GM19397 (cell line): ENCODE results near the gene IP6K1.
"Not testable (repeated sequence)": the region's sequence is repeated elsewhere in the genome, so short reads cannot be mapped to it uniquely, and the experiment has no call there.

Experiments used
- ATAC-seq: cut with Tn5 transposase; IDR thresholded peaks from one replicate; pipeline ENCODE4 v1.9.1; 2021; ENCODE audit warnings: mild to moderate bottlenecking, moderate library complexity; ENCODE audit not compliant: unreplicated experiment

The IP6K1 gene

DNA sequence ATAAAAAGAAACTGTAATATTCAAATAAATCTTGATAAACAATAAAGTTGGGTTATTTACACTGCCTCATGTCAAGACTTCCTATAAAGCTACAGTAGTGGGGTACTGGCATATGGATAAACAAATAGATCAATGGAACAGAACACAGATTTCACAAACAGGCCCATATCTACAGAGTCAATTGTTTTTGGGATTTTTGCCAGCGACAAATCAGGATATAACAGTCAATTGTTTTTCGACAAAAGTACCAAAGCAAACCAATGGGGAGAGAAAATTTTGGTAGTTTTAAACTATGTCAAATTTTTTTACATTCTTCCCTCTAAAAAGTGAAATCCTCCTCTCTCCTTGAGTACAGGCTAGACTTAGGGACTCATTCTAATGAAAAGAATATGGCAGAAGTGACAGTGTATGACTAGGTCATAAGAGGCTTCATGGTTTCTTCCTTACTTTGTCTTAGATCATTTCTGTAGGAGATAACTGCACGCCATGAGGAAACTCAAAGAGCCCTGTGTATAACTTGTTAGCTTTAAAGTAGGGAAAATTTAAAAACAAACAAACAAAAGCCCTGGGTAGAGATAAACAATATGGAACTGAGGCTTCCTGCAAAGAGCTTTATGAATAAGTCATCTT is 16.9 kb downstream of the IP6K1 start:
- ATAC-seq: no peak

DNA sequence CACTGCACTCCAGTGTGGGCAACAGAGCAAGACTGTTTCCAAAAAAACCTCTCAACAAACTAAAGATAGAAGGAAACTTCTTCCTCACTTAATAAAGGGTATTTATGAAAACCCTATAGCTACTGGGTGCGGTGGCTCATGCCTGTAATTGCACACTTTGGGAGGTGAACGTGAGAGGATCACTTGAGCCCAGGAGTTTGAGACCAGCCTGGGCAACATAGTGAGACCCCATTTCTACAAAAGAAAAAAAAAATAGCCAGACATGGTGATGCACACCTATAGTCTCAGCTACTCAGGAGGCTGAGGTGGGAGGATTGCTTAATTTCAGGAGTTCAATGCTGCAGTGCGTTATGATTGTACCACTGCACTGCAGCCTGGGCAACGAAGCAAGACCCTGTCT is 22.4 kb downstream of the IP6K1 start:
- ATAC-seq: no peak

DNA sequence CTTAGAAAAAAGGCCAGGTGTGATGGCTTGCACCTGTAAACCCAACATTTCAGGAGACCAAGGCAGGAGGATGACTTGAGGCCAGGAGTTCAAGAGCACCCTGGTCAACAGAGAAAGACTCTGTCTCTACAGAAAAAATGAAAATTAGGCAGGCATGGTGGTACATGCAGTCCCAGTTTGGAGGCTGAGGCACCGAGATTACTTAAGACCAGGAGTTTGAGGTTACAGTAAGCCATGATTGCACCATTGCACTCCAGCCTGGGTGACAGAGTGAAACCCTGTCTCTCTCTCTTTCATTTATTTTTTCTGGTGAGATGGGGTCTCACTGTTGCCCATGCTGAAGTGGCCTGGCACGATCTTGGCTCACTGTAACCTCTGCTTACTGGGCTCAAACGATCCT is 24.7 kb downstream of the IP6K1 start:
- ATAC-seq: no peak

DNA sequence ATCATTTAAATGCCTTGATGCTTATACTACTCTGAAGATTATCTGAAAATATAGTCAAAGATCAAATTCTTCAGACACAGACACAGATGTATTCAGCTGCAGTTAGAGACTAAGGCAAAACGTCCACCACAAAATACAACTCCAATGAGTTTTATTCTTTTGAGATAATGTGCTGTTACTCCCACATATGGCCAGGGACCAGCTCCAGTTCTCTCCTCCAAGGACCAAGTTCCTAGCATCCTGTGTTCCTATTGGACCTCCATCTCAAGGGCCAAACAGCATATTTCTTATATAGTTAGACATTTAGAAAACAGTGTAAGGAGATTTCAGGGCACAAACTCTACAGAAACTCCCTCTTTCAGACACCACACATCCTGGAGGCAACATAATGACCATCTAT is 27.1 kb downstream of the IP6K1 start:
- no peak for ATAC-seq

DNA sequence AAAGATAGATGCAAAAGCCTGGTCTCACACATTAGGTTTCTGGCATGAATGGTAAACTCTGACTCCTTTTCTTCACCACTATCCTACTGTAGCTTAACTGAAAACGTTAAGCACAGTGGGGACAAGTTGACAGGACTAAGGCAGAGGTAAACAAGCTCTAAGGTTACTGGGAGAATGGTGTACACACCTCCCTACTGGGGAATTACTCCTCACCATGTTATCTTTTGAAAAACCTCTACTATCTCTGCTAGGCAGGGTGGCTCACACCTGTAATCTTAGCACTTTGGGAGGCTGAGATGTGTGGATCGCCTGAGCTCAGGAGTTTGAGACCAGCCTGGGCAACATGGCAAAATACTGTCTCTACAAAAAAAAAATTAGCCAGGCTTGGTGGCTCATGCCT is 29.1 kb downstream of the IP6K1 start:
- ATAC-seq: no peak

DNA sequence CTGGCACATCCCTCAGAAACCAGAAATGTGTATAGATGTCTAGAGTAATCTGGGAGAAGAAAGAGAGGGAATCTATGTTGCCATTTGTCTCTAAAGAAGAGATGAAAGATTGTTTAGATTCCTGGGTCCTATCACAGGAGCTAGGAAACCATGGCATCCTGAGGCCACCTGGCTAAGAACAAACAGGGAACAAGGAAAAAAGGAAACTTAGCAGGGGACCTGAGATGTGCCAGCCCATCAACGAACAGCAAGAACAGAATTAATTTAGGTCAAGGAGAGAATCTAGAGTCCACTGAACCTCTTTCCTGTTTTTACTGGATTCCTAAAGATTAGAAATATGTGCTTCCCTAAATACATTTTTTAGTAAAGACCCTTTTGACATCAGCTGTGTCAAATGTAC is 30.3 kb downstream of the IP6K1 start:
- no peak for ATAC-seq

DNA sequence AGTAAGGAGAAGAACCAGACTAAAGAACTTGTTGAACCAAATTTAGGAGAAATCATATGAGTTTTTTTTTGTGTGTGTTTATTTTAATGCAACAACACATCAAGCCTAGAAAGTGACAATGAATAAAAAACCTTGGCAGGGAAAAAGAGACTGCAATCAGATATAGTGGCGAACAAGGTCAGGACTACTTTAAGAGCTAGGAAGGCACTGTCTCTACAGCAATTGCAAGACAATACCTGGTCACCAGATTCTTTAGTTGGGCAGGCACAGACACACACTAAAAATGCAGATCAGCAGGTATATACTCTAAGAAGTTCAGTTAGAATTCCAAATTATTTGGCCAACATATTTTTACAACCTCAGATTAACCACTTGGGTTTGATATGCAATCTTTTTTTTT is 31.8 kb downstream of the IP6K1 start:
- ATAC-seq: no peak

DNA sequence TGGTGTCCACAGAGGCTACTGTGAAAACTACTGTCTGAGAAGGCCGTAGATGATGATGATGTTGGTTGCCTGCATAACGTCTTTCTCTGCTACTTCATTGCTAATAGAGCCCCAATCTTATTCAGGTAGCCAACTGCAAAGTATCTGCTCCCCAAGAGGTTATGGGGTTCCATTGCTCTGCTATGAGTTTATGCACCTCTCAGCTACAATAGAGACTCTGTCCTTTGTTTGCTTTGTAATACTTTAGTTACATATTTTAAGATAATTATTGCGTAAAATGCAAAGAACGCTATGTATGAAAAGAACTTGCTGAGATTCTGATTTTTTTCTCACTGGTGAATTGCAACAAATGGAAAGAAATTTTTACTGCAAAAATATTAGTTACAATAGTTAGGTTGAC is 34.8 kb downstream of the IP6K1 start:
- ATAC-seq: no peak

DNA sequence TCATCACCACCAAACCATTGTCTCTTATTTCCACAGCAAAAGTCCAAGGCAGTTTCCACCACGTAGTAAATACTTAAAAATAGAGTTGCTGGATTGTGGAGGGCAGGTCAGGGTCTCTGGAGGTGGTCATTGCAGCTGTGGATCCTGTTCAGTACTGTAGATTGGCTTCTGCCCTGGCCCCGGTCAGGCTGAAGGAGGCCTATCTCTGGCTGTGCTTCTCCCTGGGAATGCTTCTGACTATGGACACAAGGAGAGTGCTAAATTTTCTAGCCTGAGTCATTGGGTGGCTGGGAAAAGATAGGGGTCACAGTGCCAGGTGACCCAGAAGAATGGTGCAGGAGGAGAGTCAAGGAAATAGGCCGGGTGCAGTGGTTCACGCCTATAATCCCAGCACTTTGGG is 36.3 kb downstream of the IP6K1 start:
- ATAC-seq: no peak

DNA sequence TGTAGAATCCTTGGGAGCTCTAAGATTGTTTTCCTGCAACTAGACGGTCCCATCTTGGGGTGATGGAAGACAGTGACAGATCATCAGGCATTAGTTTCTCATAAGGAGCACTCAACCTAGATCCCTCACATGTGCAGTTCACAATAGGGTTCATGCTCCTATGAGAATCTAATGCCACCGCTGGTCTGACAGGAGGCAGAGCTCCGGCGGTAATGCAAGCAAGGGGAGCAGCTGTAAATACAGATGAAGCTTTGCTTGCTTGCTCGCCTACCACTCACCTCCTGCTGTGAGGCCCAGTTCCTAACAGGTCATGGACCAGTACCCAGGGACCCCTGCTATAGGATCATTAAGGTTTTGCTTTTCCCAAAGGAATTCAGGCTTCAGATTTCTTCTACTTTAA is 37.5 kb downstream of the IP6K1 start:
- ATAC-seq: not testable (repeated sequence)

DNA sequence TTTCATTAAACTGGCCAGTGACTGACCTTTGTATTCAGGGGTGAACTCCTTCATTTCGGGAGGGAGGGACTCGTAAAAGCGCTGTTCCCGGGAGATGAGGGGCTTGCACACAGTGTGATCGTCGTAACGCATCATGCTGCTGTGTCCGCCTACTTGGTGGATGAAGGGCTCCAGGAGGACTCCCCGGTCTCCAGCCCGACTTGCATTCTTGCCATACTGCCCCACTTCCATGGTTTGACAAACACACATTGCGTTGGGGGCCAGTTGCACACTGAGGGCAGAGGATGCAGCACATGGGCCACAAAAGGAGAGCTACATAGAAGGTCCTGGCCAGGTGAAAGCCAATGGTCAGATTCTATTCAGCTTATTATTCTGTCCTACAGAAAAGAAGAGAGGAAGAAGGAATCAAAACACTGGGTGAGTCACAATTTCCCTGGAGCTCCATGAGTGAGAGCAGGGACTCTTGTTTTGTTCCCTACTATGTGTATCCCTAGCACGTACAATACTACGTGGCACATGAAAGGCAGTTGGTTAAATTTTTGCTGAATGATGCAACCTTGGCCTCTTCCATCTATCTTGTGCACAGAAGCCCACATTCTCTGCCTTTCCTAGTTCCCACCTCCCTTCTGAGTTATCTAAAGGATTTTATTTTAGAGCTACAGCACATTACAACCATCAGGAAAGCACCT is 38.4 kb downstream of the IP6K1 start:
- ATAC-seq: no peak

DNA sequence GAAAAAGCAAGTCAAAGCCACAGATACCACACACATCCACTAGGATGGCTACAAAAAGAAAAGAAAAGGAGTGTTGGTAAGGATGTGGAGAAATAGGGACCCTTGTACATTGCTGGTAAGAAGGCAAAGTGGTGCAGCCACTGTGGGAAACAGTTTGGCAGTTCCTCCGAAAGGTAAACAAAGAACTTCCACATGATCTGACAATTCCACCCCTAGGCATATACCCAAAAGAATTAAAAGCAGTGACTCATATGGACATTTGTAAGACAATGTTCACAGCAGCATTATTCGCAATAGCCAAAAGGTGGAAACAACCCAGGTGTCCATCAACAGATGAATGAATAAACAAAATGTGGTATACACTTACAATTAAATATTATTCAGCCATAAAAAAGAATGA is 40.4 kb downstream of the IP6K1 start:
- no peak for ATAC-seq

DNA sequence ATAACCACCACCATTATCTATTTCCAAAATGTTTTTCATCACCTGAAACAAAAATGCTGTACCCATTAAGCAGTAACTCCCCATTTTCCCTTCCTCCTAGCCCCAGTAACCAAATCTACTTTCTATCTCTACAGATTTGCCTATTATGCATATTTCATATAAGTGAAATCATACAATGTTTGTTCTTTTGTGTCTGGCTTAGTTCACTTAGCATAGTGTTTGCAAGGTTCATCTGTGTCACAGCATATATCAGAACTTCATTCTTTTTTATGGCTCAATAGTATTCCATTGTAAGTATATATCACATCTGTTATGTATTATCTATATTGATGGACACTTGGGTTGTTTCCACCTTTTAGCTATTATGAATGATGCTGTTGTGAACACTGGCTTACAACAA is 45.9 kb downstream of the IP6K1 start:
- ATAC-seq: no peak

DNA sequence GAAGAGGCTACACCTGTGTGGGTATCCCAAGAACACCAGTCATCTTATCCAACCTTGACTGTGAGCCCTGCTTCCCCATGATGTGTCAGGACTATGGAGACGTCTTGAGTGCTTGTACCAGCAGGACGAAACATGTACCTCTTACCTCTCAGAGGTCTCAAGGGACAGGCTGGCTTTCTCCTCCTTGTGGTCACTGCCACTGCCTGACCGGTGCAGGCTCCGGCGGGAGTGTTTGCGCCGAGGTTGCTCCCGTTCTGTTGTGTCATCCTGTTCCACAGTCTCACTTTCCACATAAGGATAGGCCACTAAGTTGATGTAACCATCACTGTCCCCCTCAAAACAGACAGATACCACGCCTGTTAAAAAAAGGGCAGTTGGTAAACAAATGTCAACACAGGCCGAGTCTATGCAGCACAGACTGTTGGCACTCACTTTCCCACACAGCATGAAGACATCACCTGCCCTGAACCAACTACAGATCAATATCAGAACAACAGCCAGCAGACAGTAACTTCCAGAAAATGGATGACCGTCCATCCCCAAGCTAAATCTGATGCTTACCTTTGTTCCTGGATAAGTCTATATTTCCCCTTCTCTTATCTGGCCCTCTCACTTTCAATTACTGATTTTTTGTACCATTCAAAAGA is 48.2 kb downstream of the IP6K1 start:
- ATAC-seq: no peak

DNA sequence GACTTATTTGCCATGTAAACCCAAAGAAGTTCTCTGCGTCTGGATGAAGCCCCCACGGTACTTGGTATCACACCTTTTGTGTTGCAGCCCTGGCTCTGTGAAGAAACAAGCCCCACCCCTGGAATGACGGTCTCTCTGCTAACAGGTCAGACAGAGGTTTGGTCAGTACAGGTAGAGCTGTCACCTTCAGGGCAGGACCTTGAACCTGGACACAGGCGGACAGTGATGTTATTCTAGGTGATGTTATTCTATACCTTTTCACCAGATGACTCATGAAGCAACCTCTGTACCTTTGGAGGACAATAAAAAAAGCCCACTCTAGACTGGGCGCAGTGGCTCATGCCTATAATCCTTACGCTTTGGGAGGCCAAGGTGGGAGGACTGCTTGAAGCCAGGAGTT is 51.6 kb downstream of the IP6K1 start:
- ATAC-seq: no peak

DNA sequence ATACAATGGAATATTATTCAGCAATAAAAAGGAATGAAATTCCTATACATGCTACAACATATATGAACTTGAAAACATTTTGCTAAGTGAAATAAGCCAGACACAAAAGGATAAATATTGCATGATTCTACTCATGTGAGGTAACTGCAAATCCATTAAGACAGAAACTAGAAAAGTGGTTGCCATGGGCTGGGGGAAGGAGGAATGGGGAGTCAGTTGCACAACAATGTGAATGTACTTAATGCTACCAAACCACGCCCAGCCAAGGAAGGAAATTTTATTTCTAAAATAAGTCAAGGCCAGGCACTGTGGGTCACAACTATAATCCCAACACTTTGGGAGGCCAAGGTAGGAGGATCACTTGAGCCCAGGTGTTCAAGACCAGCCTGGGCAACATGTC is 52.8 kb downstream of the IP6K1 start:
- ATAC-seq: no peak

DNA sequence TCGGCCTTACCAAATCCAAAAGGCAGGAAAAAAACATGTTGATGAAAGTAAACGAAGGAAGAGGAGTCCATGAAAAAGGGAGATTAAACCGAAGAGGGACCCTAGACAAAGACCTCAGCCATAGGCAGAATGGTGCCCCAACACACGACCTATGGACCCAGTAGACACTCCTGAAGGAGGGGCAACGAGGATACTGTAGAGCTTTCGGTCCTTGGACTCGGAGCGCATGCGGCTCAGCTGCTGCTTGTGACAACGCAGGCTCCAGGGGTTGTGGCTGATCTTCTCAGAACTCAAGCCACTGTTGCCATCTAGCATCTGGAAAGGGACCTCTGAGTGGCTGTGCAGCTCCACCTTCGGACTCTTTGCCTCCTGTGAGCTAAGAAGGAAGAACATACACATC is 53.7 kb downstream of the IP6K1 start:
- ATAC-seq: no peak

DNA sequence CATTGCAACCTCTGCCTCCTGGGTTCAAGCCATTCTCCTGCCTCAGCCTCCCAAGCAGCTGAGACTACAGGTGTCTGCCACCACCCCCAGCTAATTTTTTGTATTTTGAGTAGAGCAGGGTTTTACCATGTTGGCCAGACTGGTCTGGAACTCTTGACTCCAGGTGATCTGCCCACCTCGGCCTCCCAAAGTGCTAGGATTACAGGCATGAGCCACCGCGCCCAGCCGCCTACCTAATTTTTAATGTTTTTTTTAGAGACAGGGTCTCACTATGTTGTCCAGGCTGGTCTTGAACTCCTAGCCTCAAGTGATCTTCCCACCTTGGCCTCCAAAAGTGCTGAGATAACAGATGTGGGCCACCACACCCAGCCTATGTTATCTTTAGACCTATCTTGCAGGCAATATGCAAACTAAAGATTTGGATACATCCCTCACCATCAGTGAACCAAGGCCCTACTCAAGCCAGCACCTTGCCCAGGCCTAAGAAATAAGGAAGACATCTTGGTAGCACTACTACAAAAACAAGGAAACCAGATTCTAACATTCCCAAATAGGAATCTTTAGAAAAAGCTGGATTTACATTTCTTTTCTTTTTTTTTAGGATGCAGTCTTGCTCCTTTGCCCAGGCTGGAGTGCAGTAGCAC is 56.3 kb downstream of the IP6K1 start:
- no peak for ATAC-seq

DNA sequence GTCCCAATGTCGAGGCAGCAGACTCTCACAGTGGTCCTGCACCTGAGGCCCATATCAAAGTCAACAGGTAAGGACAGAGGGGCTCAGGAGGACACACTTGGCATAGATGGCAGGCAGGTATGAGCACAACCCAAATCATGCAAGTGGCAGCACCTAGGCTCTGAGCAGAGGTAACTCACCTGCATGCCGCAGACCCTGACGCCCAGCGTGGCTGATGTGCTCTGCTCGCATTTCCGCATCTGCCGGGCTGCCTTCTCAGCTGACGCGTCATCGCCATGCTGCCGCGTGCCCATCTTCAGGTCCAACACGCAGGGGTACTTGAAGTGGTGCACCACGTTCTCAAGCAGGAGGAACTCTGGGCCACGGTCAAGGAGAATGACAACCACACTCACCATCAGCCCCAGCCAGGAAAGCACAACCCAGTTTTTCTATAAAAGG is 58.4 kb downstream of the IP6K1 start:
- no peak for ATAC-seq

DNA sequence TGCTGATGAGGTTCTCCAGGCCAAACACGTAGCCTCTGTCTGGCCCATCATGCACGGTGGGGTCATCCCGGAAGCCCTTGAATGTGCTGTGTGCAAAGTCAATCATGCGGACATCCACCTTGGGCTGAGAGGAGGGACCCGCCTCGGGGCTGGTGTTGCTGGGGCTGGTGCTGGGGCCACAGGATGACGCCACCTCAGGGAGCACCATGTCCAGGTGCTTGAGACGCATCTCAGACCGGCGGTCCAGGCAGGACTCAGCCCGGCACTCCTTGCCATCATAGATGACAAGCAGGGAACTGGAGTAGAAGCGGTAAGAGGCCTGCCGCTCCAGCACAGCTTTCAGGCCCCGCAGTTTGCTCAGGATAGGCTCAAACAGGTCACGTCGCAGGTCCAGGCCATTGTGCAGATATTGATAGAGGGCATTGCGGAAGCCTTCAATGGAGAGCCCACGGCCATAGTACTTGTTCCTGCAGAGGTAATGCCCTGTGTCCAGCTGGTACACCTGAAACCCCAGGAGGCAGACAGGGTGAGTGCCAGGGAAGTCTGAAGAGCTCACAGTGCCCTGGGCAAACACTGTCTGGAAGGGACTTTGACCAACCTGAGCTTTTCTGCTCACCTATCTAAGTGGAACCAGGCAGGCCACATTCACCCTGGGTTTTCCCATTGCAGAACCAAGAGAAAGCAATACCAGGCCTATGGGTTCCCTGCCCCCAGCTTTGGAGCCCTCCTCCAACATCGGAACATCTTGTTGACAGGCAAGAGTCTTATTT is 59.0 kb downstream of the IP6K1 start:
- ATAC-seq: no peak
